Kidney epithelial cell (primary cell): ENCODE measurements around the gene HOXB6. TPM values are rescaled to one million over a fixed set of nuclear protein-coding genes. Genes with fewer than 3 reads are reported as not detected.

ENCODE experiments used
- DNase-seq: peaks from one replicate; pipeline ENCODE4 v3.0.0-alpha.2; 2010; ENCODE audit warnings: low read depth
- H3K27me3 ChIP-seq: 2 replicates; pipeline ENCODE4 v1.6.0; 2011; ENCODE audit warnings: low read length; ENCODE audit not compliant: control insufficient read depth, insufficient read depth
- H3K36me3 ChIP-seq: 2 replicates; pipeline ENCODE4 v1.5.1; 2011; ENCODE audit warnings: low read length; ENCODE audit not compliant: control insufficient read depth, insufficient read depth
- H3K4me3 ChIP-seq: 2 replicates; pipeline ENCODE4 v1.5.1; 2011; ENCODE audit warnings: low read depth, mild to moderate bottlenecking, control low read depth, low read length
- CTCF ChIP-seq: IDR thresholded peaks from 2 replicates; pipeline ENCODE4 v1.5.1; 2011; ENCODE audit warnings: mild to moderate bottlenecking, moderate library complexity, low read length, control low read depth, inconsistent platforms; ENCODE audit not compliant: insufficient read depth, poor library complexity, severe bottlenecking
- total RNA-seq: library from RNA; depleted of rRNA; stranded (reverse); fragments of >200 nt; gene quantifications from 2 replicates; pipeline ENCODE4 v1.2.3, GENCODE V29; 2015

The HOXB6 gene
- total RNA-seq, 1 donor from 2014 or later: 30.7 TPM

- Histone ChIP-seq H3K4me3 (peak overlapping the region; percentile 74), H3K27me3 (no peaks in the 10 kb centered on the region), H3K36me3 (peaks cover 1% of the 10 kb centered on the region)
- DNase-seq: no peak
- TF ChIP-seq CTCF: no peak
These were observed 40.9 kb upstream of the HOXB6 start for GRCh38 chr17:48645639-48646182.

DNA sequence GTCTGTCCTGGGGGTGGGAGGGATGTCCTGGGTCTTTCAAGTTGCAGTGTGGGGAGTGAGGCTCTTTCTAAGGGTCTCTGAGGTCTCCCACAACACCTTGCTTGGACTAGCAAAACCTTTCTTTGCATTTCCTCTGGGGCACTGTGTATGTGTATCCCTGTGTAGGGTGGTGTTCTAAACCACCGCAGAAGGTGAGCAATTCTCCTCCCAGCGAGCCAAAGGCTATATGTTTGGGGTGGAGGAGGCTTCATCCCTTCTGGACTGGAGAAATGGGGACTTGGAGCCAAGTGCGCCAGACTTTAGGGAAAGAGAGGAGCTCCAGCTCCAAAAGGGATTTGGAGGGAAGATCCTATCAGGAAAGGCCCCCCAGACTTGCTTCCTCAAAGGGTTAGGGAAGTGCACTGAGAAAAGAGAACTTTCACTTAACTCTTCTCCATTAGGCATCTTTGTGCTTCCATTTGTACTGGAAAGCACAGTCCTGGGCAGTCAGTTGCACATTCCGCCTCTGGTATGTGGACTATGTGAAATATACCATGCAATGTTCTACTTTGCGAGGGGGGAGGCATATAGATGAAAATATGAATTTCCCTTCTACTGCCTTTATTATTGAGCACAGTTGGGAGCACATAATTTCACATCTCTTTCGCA is 40.2 kb upstream of the HOXB6 start:
- TF ChIP-seq CTCF: no peak
- H3K27me3 ChIP-seq: no peaks in the 10 kb centered on the region
- peaks cover 1% of the 10 kb centered on the region for H3K36me3 ChIP-seq
- DNase-seq: no peak
- H3K4me3 ChIP-seq: peak overlapping the region; percentile 74

DNA sequence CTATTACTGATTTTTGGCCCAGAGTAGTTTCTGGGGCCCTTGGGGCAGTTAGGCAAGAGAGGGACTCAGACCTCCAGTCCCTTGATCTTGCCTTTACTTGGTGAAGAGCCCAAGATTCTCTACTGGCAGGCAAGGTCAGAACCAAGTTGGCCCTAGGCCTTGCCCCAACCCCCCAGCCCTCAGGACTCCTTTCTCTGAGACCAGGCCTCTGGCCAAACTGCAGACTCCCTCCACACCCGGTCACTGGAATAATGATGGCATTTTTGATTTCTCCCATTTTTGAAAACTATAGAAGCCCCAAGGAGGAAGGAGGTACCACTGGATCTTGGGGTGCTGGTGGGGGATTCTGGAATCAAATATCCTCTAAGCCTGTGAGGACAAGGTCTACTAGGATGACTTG is 39.4 kb upstream of the HOXB6 start:
- DNase-seq: no peak
- no peaks in the 10 kb centered on the region for H3K27me3 ChIP-seq
- TF ChIP-seq CTCF: no peak
- H3K4me3 ChIP-seq: no peak overlapping the region
- H3K36me3 ChIP-seq: peaks cover 1% of the 10 kb centered on the region

GRCh38 chr17:48643697-48644012 is 38.9 kb upstream of the HOXB6 start:
- H3K36me3 ChIP-seq: peaks cover 1% of the 10 kb centered on the region
- TF ChIP-seq CTCF: no peak
- no peaks in the 10 kb centered on the region for H3K27me3 ChIP-seq
- no peak overlapping the region for H3K4me3 ChIP-seq
- no peak for DNase-seq

DNA sequence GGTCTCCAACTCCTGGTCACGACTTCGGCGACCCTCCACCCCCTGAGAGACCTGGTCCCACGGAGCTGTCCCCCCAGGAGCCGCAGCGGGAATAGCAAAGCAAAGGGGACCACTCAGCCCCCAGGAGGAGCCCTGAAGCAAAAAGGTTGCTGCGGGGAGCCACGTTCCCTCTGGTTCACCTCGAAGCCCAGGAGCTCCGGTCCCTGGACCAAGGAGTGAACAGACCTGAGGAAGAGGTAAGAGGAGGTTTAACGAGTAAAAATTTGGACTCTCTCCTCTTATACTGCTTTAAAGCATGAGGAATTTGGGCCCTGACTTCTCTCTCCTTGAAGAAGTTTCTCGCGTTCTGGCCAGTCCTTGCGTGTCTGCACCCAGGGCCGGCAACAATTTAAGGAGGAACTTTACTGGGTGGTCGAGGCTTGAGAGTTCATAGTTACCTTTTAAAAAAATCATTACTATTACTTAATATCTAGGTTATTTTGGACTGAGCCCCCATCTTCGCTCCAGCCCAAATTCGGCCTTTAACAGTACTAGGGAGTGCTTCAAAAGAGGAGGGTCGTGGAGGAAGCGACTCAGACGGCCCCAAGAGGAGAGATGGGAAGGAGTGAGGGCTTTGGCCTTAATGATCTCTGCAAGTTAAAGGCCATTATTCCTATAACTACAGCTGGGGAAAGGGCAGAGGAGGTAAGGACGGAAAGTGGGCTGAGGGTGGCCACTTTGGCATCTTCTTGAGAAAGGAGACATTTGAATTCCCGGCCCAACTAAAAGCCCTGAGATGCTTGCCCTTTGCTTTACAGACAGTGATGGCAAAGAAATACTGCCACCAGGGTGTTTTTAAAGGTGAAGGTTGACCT is 38.3 kb upstream of the HOXB6 start:
- H3K36me3 ChIP-seq: peaks cover 1% of the 10 kb centered on the region
- H3K4me3 ChIP-seq: peak overlapping the region; percentile 26
- TF ChIP-seq CTCF: no peak
- DNase-seq: no peak
- no peaks in the 10 kb centered on the region for H3K27me3 ChIP-seq
